GM12878 (cell line): ENCODE measurements around the gene RFX3. TPM values are rescaled to one million over a fixed set of nuclear protein-coding genes. Genes with fewer than 3 reads are reported as not detected.

Experiments
- ATAC-seq: fragments of 200-7000 bp; cut with Tn5 transposase; 3 replicates; pipeline ENCODE4 v1.9.1; 2020; ENCODE audit warnings: mild to moderate bottlenecking, moderate library complexity
- BruUV-seq: library from RNA; stranded (reverse); fragments of 400-500 nt; replicated peaks from 2 replicates; lab custom pipeline; 2021; lab: Mats Ljungman, UMichigan
- CTCF ChIA-PET: fragments of 300-600 bp; sonication (Branson Sonifier 250); formaldehyde crosslinking; extraction: SDS; loops from one replicate; lab custom pipeline; 2021; ENCODE audit warnings: inconsistent platforms; lab: Yijun Ruan, JAX
- POLR2A ChIA-PET: fragments of 350-600 bp; formaldehyde crosslinking; extraction: SDS; loops from one replicate; lab custom pipeline; 2021; ENCODE audit warnings: inconsistent platforms; lab: Charles Lee
- RAD21 ChIA-PET: fragments of 300-600 bp; sonication (Branson Sonifier 250); formaldehyde crosslinking; loops from one replicate; lab custom pipeline; 2023; ENCODE audit warnings: antibody characterized with exemption; ENCODE audit not compliant: unreplicated experiment; lab: Charles Lee
- SMC1A ChIA-PET: fragments of 300-600 bp; sonication (Branson Sonifier 250); formaldehyde crosslinking; loops from one replicate; lab custom pipeline; 2023; ENCODE audit not compliant: unreplicated experiment, uncharacterized antibody; lab: Charles Lee
- DNase-seq: peaks from one replicate; pipeline ENCODE4 v3.0.0-alpha.2; 2011; ENCODE audit warnings: low read depth, low spot score
- FAIRE-seq: peaks from 3 replicates; lab custom pipeline; 2011; peaks lifted over from hg19 to GRCh38; lab: Jason Lieb, UNC
- H2AFZ ChIP-seq: 2 replicates; pipeline ENCODE4 v1.6.0; 2011; ENCODE audit warnings: low read depth, low read length, control low read depth; ENCODE audit not compliant: control insufficient read depth
- H3K27ac ChIP-seq: 2 replicates; pipeline ENCODE4 v1.5.1; 2011; ENCODE audit warnings: control low read depth; ENCODE audit not compliant: control insufficient read depth, insufficient read depth
- H3K27me3 ChIP-seq, 2 experiments: replicated peaks in 1 of 2; 2 replicates each; pipeline versions ENCODE4 v1.6.0 to v1.6.1; 2011; ENCODE audit warnings: low read length in 1 of 2; ENCODE audit not compliant: control insufficient read depth in 2 of 2, insufficient read depth in 2 of 2
- H3K36me3 ChIP-seq, 2 experiments: 2 replicates each; pipeline ENCODE4 v1.5.1; 2011; ENCODE audit warnings: low read length in 1 of 2; ENCODE audit not compliant: control insufficient read depth in 2 of 2, insufficient read depth in 2 of 2
- H3K4me1 ChIP-seq: 2 replicates; pipeline ENCODE4 v1.6.1; 2011; ENCODE audit warnings: mild to moderate bottlenecking, low read length, moderate library complexity, mixed read lengths; ENCODE audit not compliant: control insufficient read depth, insufficient read depth
- H3K4me2 ChIP-seq: 2 replicates; pipeline ENCODE4 v1.6.0; 2011; ENCODE audit warnings: control low read depth; ENCODE audit not compliant: control insufficient read depth, insufficient read depth
- H3K4me3 ChIP-seq: fragments of 200-600 bp; sonication (generic); 2 replicates; pipeline ENCODE4 v1.5.1; 2016
- H3K79me2 ChIP-seq: 2 replicates; pipeline ENCODE4 v1.6.0; 2011; ENCODE audit warnings: low read length; ENCODE audit not compliant: control insufficient read depth, insufficient read depth
- H3K9ac ChIP-seq: 2 replicates; pipeline ENCODE4 v1.8.0; 2011; ENCODE audit warnings: low read length, control low read depth, mixed read lengths; ENCODE audit not compliant: control insufficient read depth, insufficient read depth
- H3K9me3 ChIP-seq: replicated peaks from 3 replicates; pipeline ENCODE4 v1.5.1; 2011; ENCODE audit warnings: mild to moderate bottlenecking, low read length; ENCODE audit not compliant: control insufficient read depth, insufficient read depth
- H4K20me1 ChIP-seq: 2 replicates; pipeline ENCODE4 v1.6.0; 2011; ENCODE audit not compliant: control insufficient read depth, insufficient read depth
- ASH2L ChIP-seq: fragments of 300-600, 200-600 bp; sonication (generic); IDR thresholded peaks from 2 replicates; pipeline ENCODE4 v1.6.1; 2017; ENCODE audit warnings: low read depth, mild to moderate bottlenecking, borderline replicate concordance
- BACH1 ChIP-seq: fragments of 450-650 bp; IDR thresholded peaks from 2 replicates; pipeline ENCODE4 v1.6.1; 2017; ENCODE audit warnings: mild to moderate bottlenecking, borderline replicate concordance
- CBFB ChIP-seq: IDR thresholded peaks from 2 replicates; pipeline ENCODE4 v1.6.1; 2016; ENCODE audit warnings: antibody characterized with exemption, low read depth
- JUNB ChIP-seq: IDR thresholded peaks from 2 replicates; pipeline ENCODE4 v1.6.1; 2016; ENCODE audit warnings: antibody characterized with exemption, mild to moderate bottlenecking
- JUND ChIP-seq: IDR thresholded peaks from 2 replicates; pipeline ENCODE4 v1.6.1; 2012; ENCODE audit warnings: low read depth, mild to moderate bottlenecking, low read length, improper control_type of control experiment, moderate library complexity
- MEF2A ChIP-seq: IDR thresholded peaks from 2 replicates; pipeline ENCODE4 v1.6.1; 2011; ENCODE audit warnings: low read depth, mild to moderate bottlenecking, low read length, moderate library complexity; ENCODE audit not compliant: insufficient read depth
- NFXL1 ChIP-seq: fragments of 450-650 bp; IDR thresholded peaks from 2 replicates; pipeline ENCODE4 v1.6.1; 2017; ENCODE audit warnings: antibody characterized with exemption, mild to moderate bottlenecking, borderline replicate concordance
- NR2F1 ChIP-seq: fragments of 450-650 bp; conservative IDR thresholded peaks from 2 replicates; pipeline ENCODE4 v1.6.1; 2017; ENCODE audit warnings: mild to moderate bottlenecking
- PAX5 ChIP-seq: IDR thresholded peaks from 2 replicates; pipeline ENCODE4 v1.6.1; 2011; ENCODE audit warnings: low read depth, low read length, borderline replicate concordance
- PAX8 ChIP-seq: fragments of 450-650 bp; IDR thresholded peaks from 2 replicates; pipeline ENCODE4 v1.6.1; 2017; ENCODE audit warnings: mild to moderate bottlenecking, moderate library complexity
- PML ChIP-seq: IDR thresholded peaks from 2 replicates; pipeline ENCODE4 v1.6.1; 2012; ENCODE audit warnings: low read length, inconsistent platforms
- POLR2AphosphoS2 ChIP-seq: IDR thresholded peaks from 2 replicates; pipeline ENCODE4 v1.6.1; 2011; ENCODE audit warnings: low read depth, mild to moderate bottlenecking, low read length, improper control_type of control experiment, moderate library complexity
- RAD21 ChIP-seq: IDR thresholded peaks from 2 replicates; pipeline ENCODE4 v1.6.1; 2011; ENCODE audit warnings: mild to moderate bottlenecking, low read depth, low read length, moderate library complexity; ENCODE audit not compliant: insufficient read depth
- RAD51 ChIP-seq: fragments of 450-650 bp; IDR thresholded peaks from 2 replicates; pipeline ENCODE4 v1.6.1; 2016; ENCODE audit warnings: moderate library complexity, mild to moderate bottlenecking, inconsistent platforms
- SRF ChIP-seq, 2 experiments: IDR thresholded peaks; 2 replicates each; pipeline ENCODE4 v1.6.1; 2011; ENCODE audit warnings: low read depth in 2 of 2, low read length in 2 of 2, mild to moderate bottlenecking in 1 of 2, moderate library complexity in 1 of 2
- STAT3 ChIP-seq: IDR thresholded peaks from 2 replicates; pipeline ENCODE4 v1.6.1; 2011; ENCODE audit warnings: low read depth, low read length, improper control_type of control experiment
- TAF1 ChIP-seq: IDR thresholded peaks from 2 replicates; pipeline ENCODE4 v1.6.1; 2011; ENCODE audit warnings: mild to moderate bottlenecking, low read depth, low read length, borderline replicate concordance
- TCF7 ChIP-seq: IDR thresholded peaks from 2 replicates; pipeline ENCODE4 v1.6.1; 2014; ENCODE audit warnings: antibody characterized with exemption, borderline replicate concordance
- WRNIP1 ChIP-seq: IDR thresholded peaks from 2 replicates; pipeline ENCODE4 v1.6.1; 2011; ENCODE audit warnings: low read depth, low read length, improper control_type of control experiment, borderline replicate concordance
- ZZZ3 ChIP-seq: IDR thresholded peaks from 2 replicates; pipeline ENCODE4 v1.6.1; 2011; ENCODE audit warnings: low read depth; ENCODE audit not compliant: control insufficient read depth, insufficient read length
- WGBS: methylation state at CpG from one replicate; pipeline ENCODE4 v1.1.6; 2016; ENCODE audit warnings: low lambda C conversion rate; ENCODE audit not compliant: insufficient replicate concordance, insufficient coverage; ENCODE audit errors: missing lambda C conversion rate; 5-methylcytosine and 5-hydroxymethylcytosine counted together
- in situ Hi-C: fragments of 300-500 bp; cut with MboI; formaldehyde crosslinking; loops from 9 replicates; pipeline ENCODE4 v1.14.3; 2018; ENCODE audit warnings: mixed read lengths
- intact Hi-C: fragments of 100-400 bp; cut with micrococcal nuclease; formaldehyde crosslinking; loops from one replicate; pipeline ENCODE4 v1.14.2; 2022; ENCODE audit not compliant: unreplicated experiment
- polyA plus RNA-seq, 11 experiments: library from polyadenylated mRNA; depleted of rRNA in 4 of 11; unstranded in 6 of 11; stranded (reverse) in 5 of 11; fragments of >200 nt; fragmentation: Nextera tagmentation in 4 of 11; fragmentation: Illumina TruSeq in 1 of 11; extraction: Ambion mirVana in 4 of 11; extraction: Trizol in 1 of 11; gene quantifications; 1 replicate in 1 of 11; 2 replicates in 10 of 11; pipeline versions ENCODE4 v1.2.1 to v1.2.3, GENCODE V29; 2011 to 2016; ENCODE audit warnings: inconsistent platforms in 2 of 11, missing spikeins in 2 of 11, low read depth in 1 of 11
- total RNA-seq, 4 experiments: library from RNA; depleted of rRNA in 3 of 4; stranded (reverse); fragments of >200 nt in 3 of 4; fragmentation: Illumina TruSeq in 1 of 4; extraction: Trizol in 1 of 4; gene quantifications; 2 replicates each; pipeline versions ENCODE4 v1.2.1 to v1.2.3, GENCODE V29; 2013 to 2021
- TF ChIP-seq, protein P1 (sequence below): fragments of 450-650 bp; conservative IDR thresholded peaks from 2 replicates; pipeline ENCODE4 v1.6.1; 2017; ENCODE audit warnings: mild to moderate bottlenecking, moderate library complexity
- TF ChIP-seq, protein P2 (sequence below): fragments of 450-650 bp; IDR thresholded peaks from 2 replicates; pipeline ENCODE4 v1.6.1; 2018; ENCODE audit warnings: borderline replicate concordance, mild to moderate bottlenecking; ENCODE audit not compliant: partially characterized antibody

Gene RFX3
- total and polyA plus RNA-seq, 10 of the 15 experiments (the other 5 are each of a cell fraction or from before 2014, with no cell fraction given) = 1.2 to 26.4 (median 6.7) TPM

DNA sequence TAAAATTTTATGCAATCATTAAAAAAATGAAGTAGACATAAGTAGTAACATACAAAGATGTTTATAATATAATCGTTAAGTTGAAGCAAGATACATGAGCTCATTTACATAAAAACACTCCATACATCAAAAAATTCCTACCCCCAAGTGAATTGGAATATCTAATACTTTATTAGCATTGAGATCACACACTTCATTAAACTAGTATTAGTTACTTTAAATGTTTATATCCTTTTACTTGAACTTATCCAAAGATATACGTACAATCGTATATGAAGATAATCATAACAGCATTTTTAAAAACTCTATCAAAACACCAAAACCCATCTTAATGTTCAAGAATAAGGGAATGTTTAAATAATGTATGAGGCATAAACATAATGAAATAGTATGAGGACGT lies 275.1 kb downstream of the RFX3 start (continued):
- TF ChIP-seq TCF7 = no peak
- no peak for TF ChIP-seq RAD21
- TF ChIP-seq PML = no peak
- TF ChIP-seq PAX5 = no peak
- no peak for TF ChIP-seq TAF1
- TF ChIP-seq, protein P1, sequence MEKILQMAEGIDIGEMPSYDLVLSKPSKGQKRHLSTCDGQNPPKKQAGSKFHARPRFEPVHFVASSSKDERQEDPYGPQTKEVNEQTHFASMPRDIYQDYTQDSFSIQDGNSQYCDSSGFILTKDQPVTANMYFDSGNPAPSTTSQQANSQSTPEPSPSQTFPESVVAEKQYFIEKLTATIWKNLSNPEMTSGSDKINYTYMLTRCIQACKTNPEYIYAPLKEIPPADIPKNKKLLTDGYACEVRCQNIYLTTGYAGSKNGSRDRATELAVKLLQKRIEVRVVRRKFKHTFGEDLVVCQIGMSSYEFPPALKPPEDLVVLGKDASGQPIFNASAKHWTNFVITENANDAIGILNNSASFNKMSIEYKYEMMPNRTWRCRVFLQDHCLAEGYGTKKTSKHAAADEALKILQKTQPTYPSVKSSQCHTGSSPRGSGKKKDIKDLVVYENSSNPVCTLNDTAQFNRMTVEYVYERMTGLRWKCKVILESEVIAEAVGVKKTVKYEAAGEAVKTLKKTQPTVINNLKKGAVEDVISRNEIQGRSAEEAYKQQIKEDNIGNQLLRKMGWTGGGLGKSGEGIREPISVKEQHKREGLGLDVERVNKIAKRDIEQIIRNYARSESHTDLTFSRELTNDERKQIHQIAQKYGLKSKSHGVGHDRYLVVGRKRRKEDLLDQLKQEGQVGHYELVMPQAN = no peak
- no peak for TF ChIP-seq RAD51
- TF ChIP-seq WRNIP1 = no peak

DNA sequence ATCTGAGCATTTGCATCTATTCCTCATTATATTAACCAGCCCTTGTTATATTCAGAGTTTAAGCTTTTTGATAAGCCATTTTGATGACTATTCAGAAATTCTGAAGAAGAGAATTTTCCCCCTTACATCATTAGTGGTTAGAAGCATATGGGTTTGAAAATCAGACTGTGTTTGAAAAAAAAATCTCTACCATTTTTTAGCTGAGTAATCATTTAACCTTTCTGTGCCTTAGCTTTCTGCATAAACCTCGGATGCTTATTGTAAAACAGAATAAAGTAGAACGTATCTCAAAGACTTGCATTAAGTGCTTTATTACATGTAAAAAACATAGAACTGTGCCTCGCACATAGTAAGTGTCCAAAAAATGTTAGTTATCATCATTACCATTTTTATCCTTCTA lies 278.6 kb downstream of the RFX3 start:
- Histone ChIP-seq H3K4me2 (no peak overlapping the region), H3K9me3 (no peaks in the 10 kb centered on the region; the same call in 2 of the 3 replicates), H2AFZ (no peak overlapping the region), H3K9ac (no peak overlapping the region), H3K79me2 (no peaks in the 10 kb centered on the region), H3K27ac (no peak overlapping the region), H3K36me3 (peaks cover 0 to 3% of the 10 kb centered on the region in 2 experiments; a peak in 1 of 4 replicates), H3K4me3 (no peak overlapping the region), H3K27me3 (no peaks in the 10 kb centered on the region), H3K4me1 (peaks cover 9% of the 10 kb centered on the region; the same call in 1 of the 2 replicates), H4K20me1 (no peaks in the 10 kb centered on the region)
- ChIA-PET SMC1A (interaction anchor here (1.1 kb wide), 1 partner anchor 214 kb away, joined by 4 read pairs; no protein-coding TSS in a partner anchor), CTCF (interaction anchor here (0.9 to 1.1 kb wide), 2 partner anchors 194 to 198 kb away, joined by 5 read pairs; no protein-coding TSS in a partner anchor), POLR2A (no interaction called here), RAD21 (interaction anchor here (1.2 kb wide), 1 partner anchor 194 kb away, joined by 4 read pairs; no protein-coding TSS in a partner anchor)
- WGBS = 96% methylated on average over 3 of the region's 3 CpGs
- DNase-seq (no peak), FAIRE-seq (no peak), ATAC-seq (no peak)
- intact Hi-C loops (loop anchor here (10.0 kb wide), 1 partner anchor 398 kb away; no protein-coding TSS in a partner anchor), in situ Hi-C loops (no loop called here)
- no TSS peak for BruUV-seq
- TF ChIP-seq, protein P2, sequence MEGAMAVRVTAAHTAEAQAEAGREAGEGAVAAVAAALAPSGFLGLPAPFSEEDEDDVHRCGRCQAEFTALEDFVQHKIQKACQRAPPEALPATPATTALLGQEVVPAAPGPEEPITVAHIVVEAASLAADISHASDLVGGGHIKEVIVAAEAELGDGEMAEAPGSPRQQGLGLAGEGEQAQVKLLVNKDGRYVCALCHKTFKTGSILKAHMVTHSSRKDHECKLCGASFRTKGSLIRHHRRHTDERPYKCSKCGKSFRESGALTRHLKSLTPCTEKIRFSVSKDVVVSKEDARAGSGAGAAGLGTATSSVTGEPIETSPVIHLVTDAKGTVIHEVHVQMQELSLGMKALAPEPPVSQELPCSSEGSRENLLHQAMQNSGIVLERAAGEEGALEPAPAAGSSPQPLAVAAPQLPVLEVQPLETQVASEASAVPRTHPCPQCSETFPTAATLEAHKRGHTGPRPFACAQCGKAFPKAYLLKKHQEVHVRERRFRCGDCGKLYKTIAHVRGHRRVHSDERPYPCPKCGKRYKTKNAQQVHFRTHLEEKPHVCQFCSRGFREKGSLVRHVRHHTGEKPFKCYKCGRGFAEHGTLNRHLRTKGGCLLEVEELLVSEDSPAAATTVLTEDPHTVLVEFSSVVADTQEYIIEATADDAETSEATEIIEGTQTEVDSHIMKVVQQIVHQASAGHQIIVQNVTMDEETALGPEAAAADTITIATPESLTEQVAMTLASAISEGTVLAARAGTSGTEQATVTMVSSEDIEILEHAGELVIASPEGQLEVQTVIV = no peak
- TF ChIP-seq CBFB (no peak), PAX8 (no peak), JUNB (no peak), ASH2L (no peak), NR2F1 (no peak), ZZZ3 (no peak), MEF2A (no peak), POLR2AphosphoS2 (no peak), TAF1 (no peak), STAT3 (no peak), NFXL1 (no peak), SRF (IDR thresholded peaks at IDR 0.05; ENCODE audit: low read depth in 2 of 2, low read length in 2 of 2) (no peak), JUND (no peak), BACH1 (no peak)
